AG04449 (cell line): Measurements from ENCODE around the gene ERC2.

Source experiments
- CTCF ChIA-PET: fragments of 350-600 bp; formaldehyde crosslinking; extraction: SDS; loops from one replicate; lab custom pipeline; 2021; ENCODE audit warnings: antibody characterized with exemption; lab: Yijun Ruan, JAX
- POLR2A ChIA-PET: fragments of 400-600, 350-600 bp; formaldehyde crosslinking; extraction: SDS; loops from one replicate; lab custom pipeline; 2020; ENCODE audit warnings: antibody characterized with exemption, inconsistent platforms; lab: Yijun Ruan, JAX
- DNase-seq: peaks from one replicate; pipeline ENCODE4 v3.0.0-alpha.2; 2010; ENCODE audit warnings: low read depth, low spot score
- H3K4me3 ChIP-seq: 2 replicates; pipeline ENCODE4 v1.5.1; 2011; ENCODE audit warnings: low read depth, mild to moderate bottlenecking, control low read depth, low read length
- CTCF ChIP-seq: IDR thresholded peaks from one replicate; pipeline ENCODE4 v1.5.1; 2011; ENCODE audit warnings: mild to moderate bottlenecking, moderate library complexity, low read length, control low read depth, inconsistent platforms; ENCODE audit not compliant: insufficient read depth; ENCODE audit errors: missing control alignments

ERC2 gene

GRCh38 chr3:55771503-55771902 lies 696.8 kb downstream of the ERC2 start:
- no peak for TF ChIP-seq CTCF

GRCh38 chr3:55770077-55770476 lies 698.2 kb downstream of the ERC2 start:
- POLR2A ChIA-PET: no interaction called here
- TF ChIP-seq CTCF: no peak
- no peak for DNase-seq
- CTCF ChIA-PET: no interaction called here
- no peak overlapping the region for H3K4me3 ChIP-seq

More at GRCh38 chr3:55771503-55771902, 696.8 kb downstream of the ERC2 start:
- no peak overlapping the region for H3K4me3 ChIP-seq
- POLR2A ChIA-PET: no interaction called here
- CTCF ChIA-PET: no interaction called here
- DNase-seq: no peak

GRCh38 chr3:55766753-55767152 lies 701.5 kb downstream of the ERC2 start:
- no peak overlapping the region for H3K4me3 ChIP-seq
- no peak for TF ChIP-seq CTCF
- ChIA-PET POLR2A (no interaction called here), CTCF (no interaction called here)
- no peak for DNase-seq

GRCh38 chr3:55765906-55766701 lies 702.2 kb downstream of the ERC2 start:
- TF ChIP-seq CTCF: no peak
- ChIA-PET CTCF (no interaction called here), POLR2A (no interaction called here)

GRCh38 chr3:55765398-55765797 lies 702.9 kb downstream of the ERC2 start:
- POLR2A ChIA-PET: no interaction called here
- TF ChIP-seq CTCF: no peak
- CTCF ChIA-PET: no interaction called here
- H3K4me3 ChIP-seq: no peak overlapping the region
- no peak for DNase-seq

More at GRCh38 chr3:55765906-55766701, 702.2 kb downstream of the ERC2 start:
- DNase-seq: no peak
- no peak overlapping the region for H3K4me3 ChIP-seq

- ChIA-PET CTCF (interaction anchor here (0.8 kb wide), 1 partner anchor 9 kb away, joined by 4 read pairs; no protein-coding TSS in a partner anchor), POLR2A (no interaction called here)
- DNase-seq: no peak
Observed at GRCh38 chr3:55756976-55757375, 711.3 kb downstream of the ERC2 start.

More at GRCh38 chr3:55756976-55757375, 711.3 kb downstream of the ERC2 start:
- no peak for TF ChIP-seq CTCF
- no peak overlapping the region for H3K4me3 ChIP-seq
